Stimulated activated CD8-positive, alpha-beta memory T cell treated with anti-CD3 and anti-CD28 coated beads, Interleukin-7, amount 100 ng/mL, for 1 hour (primary cell): Measurements from ENCODE around the gene FAAP24.
"Not testable (repeated sequence)": the region's sequence is repeated elsewhere in the genome, so short reads cannot be mapped to it uniquely, and the experiment has no call there.

ENCODE experiments used
- DNase-seq, 2 donors: peaks; one replicate each; pipeline ENCODE4 v3.0.0-alpha.2; 2020; ENCODE audit warnings: low read depth in 2 of 2

Gene FAAP24, protein sequence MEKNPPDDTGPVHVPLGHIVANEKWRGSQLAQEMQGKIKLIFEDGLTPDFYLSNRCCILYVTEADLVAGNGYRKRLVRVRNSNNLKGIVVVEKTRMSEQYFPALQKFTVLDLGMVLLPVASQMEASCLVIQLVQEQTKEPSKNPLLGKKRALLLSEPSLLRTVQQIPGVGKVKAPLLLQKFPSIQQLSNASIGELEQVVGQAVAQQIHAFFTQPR

DNA sequence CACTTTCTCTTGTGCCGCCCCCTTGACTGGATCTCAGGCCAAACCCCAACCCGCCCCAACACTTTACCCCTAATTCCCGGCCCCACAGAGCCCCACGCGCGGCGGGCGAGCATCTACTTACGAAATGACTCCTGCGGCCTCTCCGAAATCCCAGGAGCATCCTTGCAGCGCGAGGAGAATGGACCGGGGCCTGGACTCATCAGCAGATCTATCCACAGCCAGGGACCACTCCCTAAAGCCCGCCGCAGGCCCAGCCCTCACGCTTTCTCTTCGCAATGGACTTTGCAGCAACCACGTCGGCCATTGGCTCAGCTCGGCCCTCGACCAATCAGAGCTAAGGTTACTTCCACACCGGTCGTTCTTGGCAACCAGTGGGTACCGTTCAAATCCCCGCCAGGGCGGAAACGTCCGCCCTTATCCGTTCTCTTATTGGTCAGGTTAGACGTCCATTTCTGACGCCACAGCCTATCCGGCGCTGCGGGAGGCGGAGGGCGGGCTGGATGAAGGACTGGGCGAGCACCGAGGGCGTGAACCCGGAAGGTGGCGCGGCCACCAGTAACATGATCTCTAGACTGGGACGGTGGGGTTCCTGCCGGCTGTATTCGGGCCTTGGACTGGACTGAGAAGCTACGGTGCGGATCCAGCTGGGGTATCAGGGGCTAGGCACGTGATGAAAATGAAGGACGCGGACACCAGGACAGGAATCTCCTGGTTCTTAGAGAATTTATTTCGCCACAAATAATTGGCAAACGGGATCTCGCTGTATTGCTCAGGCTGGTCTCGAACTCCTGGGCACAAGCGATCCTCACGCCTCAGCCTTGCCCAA lies at the start of gene FAAP24, which contains the start of gene CEP89:
FAAP24 (plus strand) TSS at position 528 of the 826 bp plus-strand sequence. CDS start 955 bp downstream, outside the sequence.
CEP89 (minus strand) TSS at position 244 of the 826 bp plus-strand sequence; CDS start at position 160, 84 bp downstream.
- DNase-seq: peak; percentile 95 to 97

- DNase-seq: no peak
These were observed 47.8 kb upstream of the FAAP24 start for GRCh38 chr19:32924200-32924599.

GRCh38 chr19:32928806-32929205 lies 43.2 kb upstream of the FAAP24 start:
- DNase-seq: no peak

DNA sequence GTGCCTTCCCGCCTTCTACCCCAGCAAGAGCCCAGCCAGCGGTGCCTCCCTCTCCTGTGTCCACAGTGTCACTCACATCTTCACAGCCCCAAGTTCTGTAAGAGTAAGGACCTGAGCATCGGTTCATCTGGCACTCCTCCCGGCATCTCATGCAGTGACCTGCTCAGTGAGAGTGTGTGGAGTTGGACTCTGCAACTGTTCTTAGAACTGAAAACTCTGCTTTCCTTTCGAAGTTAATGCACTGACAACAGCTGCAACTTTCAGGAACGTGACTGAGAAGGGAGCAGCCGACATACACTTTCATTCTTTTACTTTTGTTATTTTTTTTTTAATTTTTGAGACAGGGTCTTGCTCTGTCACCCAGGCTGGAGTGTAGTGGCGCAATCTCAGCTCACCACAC lies 41.5 kb upstream of the FAAP24 start:
- DNase-seq: no peak

- no peak for DNase-seq
These were observed 38.5 kb upstream of the FAAP24 start for GRCh38 chr19:32933571-32933970.

GRCh38 chr19:32935629-32936028 lies 36.4 kb upstream of the FAAP24 start:
- no peak for DNase-seq

- no peak for DNase-seq
These were observed 36.0 kb upstream of the FAAP24 start for GRCh38 chr19:32936065-32936464.

DNA sequence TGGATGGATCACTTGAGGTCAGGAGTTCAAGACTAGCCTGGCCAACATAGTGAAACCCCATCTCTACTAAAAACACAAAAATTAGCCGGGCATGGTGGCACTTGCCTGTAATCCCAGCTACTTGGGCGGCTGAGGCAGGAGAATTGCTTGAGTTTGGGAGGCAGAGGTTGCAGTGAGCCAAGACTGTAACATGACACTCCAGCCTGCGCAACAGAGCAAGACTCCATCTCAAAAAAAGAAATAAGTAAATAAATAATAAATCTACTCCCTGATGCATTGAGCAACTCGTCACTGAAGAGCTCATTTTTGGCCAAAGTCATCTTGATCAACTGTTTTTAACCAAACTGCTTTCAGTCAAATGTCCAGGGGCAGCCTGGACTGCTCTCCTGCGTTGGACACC lies 30.8 kb upstream of the FAAP24 start:
- DNase-seq: not testable (repeated sequence)

DNA sequence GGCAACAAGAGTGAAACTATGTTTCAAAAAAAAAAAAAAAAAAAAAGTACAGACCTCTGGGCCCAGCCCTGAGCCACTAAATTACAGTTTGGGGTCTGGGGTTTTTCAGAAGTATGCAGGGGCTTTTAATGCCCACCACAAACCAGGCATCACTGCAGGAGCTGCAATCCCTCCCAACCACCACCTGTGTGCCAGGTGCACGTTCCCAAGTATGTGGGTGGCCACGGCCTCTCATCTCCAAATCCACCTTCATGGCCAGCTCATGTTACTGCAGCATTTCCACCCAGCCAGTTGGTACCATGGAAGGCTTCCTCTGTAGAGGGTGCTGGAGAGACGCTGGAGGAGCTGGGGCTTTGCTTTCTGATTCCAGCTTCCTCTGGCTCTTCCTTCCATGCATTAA lies 26.8 kb upstream of the FAAP24 start:
- no peak for DNase-seq

DNA sequence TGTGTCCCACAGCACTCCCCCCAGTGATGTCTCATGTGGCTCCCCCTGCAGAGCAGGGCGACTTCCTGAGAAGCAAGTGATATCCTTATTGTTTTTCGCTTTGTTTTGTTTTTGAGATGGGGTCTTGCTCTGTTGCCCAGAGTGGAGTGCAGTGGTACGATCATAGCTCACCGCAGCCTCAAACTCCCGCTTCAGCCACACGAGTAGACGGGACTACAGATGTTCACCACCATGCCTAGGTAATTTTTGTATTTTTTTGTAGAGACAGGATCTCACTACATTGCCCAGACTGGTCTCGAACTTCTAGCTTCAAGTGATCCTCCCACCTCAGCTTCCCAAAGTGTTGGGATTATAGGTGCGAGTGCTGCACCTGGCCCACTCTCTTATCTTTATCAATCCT lies 5.3 kb upstream of the FAAP24 start:
- no peak for DNase-seq

GRCh38 chr19:32969549-32969948 lies 2.5 kb upstream of the FAAP24 start:
- DNase-seq: no peak

GRCh38 chr19:32971012-32971595 lies 938 bp upstream of the FAAP24 start:
- no peak for DNase-seq

GRCh38 chr19:32976223-32976805 lies 4.3 kb downstream of the FAAP24 start:
- DNase-seq: peak; percentile 31 to 64

- no peak for DNase-seq
These were observed 5.2 kb downstream of the FAAP24 start for GRCh38 chr19:32977280-32977679.

DNA sequence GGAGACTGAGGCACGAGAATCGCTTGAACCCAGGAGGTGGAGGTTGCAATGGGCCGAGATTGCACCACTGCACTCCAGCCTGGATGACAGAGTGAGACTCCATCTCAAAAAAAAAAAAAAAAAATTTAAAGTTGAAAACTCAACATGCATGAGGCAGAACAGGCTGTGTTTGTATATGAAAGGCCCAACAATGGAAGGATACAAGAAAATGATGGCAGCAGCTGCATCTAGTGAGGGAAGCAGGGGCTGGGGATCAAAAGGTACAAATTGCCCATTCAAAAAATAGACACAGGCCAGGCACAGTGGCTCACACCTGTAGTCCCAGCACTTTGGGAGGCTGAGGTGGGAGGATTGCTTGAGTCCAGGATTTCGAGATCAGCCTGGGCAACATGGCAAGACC lies 5.8 kb downstream of the FAAP24 start:
- not testable (repeated sequence) for DNase-seq

- DNase-seq: not testable (repeated sequence)
These were observed 7.8 kb downstream of the FAAP24 start for GRCh38 chr19:32979807-32980206.

GRCh38 chr19:32982488-32982887 lies 10.4 kb downstream of the FAAP24 start:
- not testable (repeated sequence) for DNase-seq

DNA sequence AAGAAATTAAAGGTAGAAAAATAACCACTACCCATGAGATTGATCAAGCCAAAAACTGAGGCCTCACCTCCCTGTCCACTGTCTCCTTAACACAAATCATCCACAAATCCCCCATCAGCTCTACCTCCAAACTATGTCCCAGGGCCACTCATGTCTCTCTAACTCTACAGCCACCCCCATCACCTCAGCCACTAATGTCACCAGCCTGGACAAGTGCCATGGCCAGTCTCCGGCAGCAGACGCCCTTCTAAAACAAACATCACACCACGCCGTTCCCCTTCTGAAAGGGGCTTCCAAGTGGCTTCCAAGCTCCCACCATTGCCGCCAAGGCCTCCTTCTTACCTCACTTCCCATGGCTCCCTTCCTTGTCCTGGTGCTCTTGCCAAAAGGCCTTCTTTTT lies 16.2 kb downstream of the FAAP24 start:
- DNase-seq: not testable (repeated sequence)

GRCh38 chr19:32988724-32989123 lies 16.7 kb downstream of the FAAP24 start:
- DNase-seq: no peak

DNA sequence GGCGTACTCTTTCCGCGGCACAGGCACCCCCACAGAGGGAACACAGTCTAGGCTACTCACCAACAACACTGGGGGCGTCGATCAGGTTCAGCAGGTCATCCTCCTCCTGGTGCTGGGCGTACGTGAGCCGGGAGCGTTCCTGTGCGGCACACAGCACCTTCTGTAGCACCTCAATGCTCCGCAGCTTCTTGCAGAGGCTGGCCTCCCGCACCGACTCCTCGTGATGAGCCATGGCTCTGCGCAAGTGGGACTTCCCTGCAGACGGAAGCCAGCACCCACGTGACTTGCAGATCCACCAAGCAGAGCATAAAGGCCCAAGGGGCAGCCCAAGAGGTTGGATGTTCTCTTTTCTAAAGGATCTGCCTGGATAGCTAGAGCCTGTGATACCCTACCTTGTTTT lies 23.9 kb downstream of the FAAP24 start:
- DNase-seq: not testable (repeated sequence)

- not testable (repeated sequence) for DNase-seq
These were observed 25.0 kb downstream of the FAAP24 start for GRCh38 chr19:32997061-32997464.

- no peak for DNase-seq
These were observed 25.8 kb downstream of the FAAP24 start for GRCh38 chr19:32997716-32998355.
